Prostate gland (tissue), 2 donors: Measurements from ENCODE around the gene BCL2L1. TPM values are rescaled to one million over a fixed set of nuclear protein-coding genes. Genes with fewer than 3 reads are reported as not detected.

Experiments
- DNase-seq: peaks from one replicate; pipeline ENCODE4 v3.0.0-alpha.2; 2019; ENCODE audit warnings: low spot score
- H3K27ac ChIP-seq, 2 donors: fragments of 200-600 bp; sonication (generic); 2 replicates each; pipeline ENCODE4 v1.5.1; 2017 to 2019
- H3K27me3 ChIP-seq: fragments of 200-600 bp; sonication (generic); replicated peaks from 2 replicates; pipeline ENCODE4 v1.5.1; 2019; ENCODE audit not compliant: insufficient read depth
- H3K36me3 ChIP-seq, 2 donors: fragments of 200-600 bp; sonication (generic); 1 replicate in 1 of 2; 2 replicates in 1 of 2; pipeline versions ENCODE4 v1.5.1 to v1.8.1; 2017 to 2019
- H3K4me1 ChIP-seq: fragments of 200-600 bp; sonication (generic); replicated peaks from 2 replicates; pipeline ENCODE4 v1.5.1; 2019
- H3K4me3 ChIP-seq, 2 donors: fragments of 200-600 bp; sonication (generic); 2 replicates each; pipeline ENCODE4 v1.5.1; 2017 to 2019
- H3K9me3 ChIP-seq: fragments of 200-600 bp; sonication (generic); 2 replicates; pipeline ENCODE4 v1.5.1; 2017
- CTCF ChIP-seq, 4 experiments: fragments of 200-600 bp in 2 of 4; fragments of 450-650 bp in 2 of 4; sonication (generic) in 2 of 4; IDR thresholded peaks; 1 replicate in 3 of 4; 2 replicates in 1 of 4; pipeline ENCODE4 v1.5.1; 2016 to 2019; ENCODE audit warnings: antibody characterized with exemption in 4 of 4, mild to moderate bottlenecking in 2 of 4, moderate library complexity in 2 of 4
- POLR2A ChIP-seq: fragments of 450-650 bp; IDR thresholded peaks from one replicate; pipeline ENCODE4 v1.6.1; 2016; ENCODE audit warnings: antibody characterized with exemption, mild to moderate bottlenecking
- POLR2AphosphoS5 ChIP-seq: sonication (generic); formaldehyde crosslinking; IDR thresholded peaks from one replicate; pipeline ENCODE4 v1.6.1; 2017; ENCODE audit warnings: antibody characterized with exemption
- WGBS: methylation state at CpG from one replicate; pipeline ENCODE4 v1.1.5; 2018; 5-methylcytosine and 5-hydroxymethylcytosine counted together
- intact Hi-C: fragments of 100-400 bp; cut with DNase I; formaldehyde crosslinking; loops from one replicate; pipeline ENCODE4 v1.14.2; 2022
- total RNA-seq, 2 donors: library from RNA; depleted of rRNA; stranded (reverse); fragments of >200 nt; gene quantifications; one replicate each; pipeline ENCODE4 v1.1.0, GENCODE V29; 2016

BCL2L1 gene
- total RNA-seq, 2 donors from 2014 or later, result 127 to 155 TPM

GRCh38 chr20:31698243-31698802 lies 24.3 kb downstream of the BCL2L1 start:
- intact Hi-C loops, result no loop called here
- no peaks in the 10 kb centered on the region for H3K27me3 ChIP-seq
- no peak for DNase-seq
- no peak overlapping the region for H3K4me3 ChIP-seq
- H3K36me3 ChIP-seq, result no peaks in the 10 kb centered on the region
- peaks cover 13% of the 10 kb centered on the region for H3K4me1 ChIP-seq
- peak overlapping the region; percentile 71 to 81 for H3K27ac ChIP-seq
- no peak for TF ChIP-seq CTCF (IDR thresholded peaks at IDR 0.05)
- TF ChIP-seq POLR2A, result no peak
- H3K9me3 ChIP-seq, result no peaks in the 10 kb centered on the region
- WGBS, result 92% methylated on average over 8 of the region's 8 CpGs

- DNase-seq, result no peak
- 91% methylated on average over 12 of the region's 12 CpGs for WGBS
- Histone ChIP-seq H3K36me3 (no peaks in the 10 kb centered on the region), H3K27me3 (no peaks in the 10 kb centered on the region), H3K4me1 (peaks cover 13% of the 10 kb centered on the region), H3K4me3 (no peak overlapping the region), H3K27ac (peak overlapping the region in 1 of 2 donors; percentile 2), H3K9me3 (no peaks in the 10 kb centered on the region)
- intact Hi-C loops, result no loop called here
- no peak for TF ChIP-seq POLR2A
- TF ChIP-seq CTCF (IDR thresholded peaks at IDR 0.05), result no peak
- no peak for TF ChIP-seq POLR2AphosphoS5
Measured at GRCh38 chr20:31695849-31696804, 26.5 kb downstream of the BCL2L1 start.

GRCh38 chr20:31694842-31695593 lies 27.6 kb downstream of the BCL2L1 start:
- no peaks in the 10 kb centered on the region for H3K27me3 ChIP-seq
- no peak for TF ChIP-seq POLR2AphosphoS5
- peak overlapping the region in 1 of 2 donors; percentile 2 for H3K27ac ChIP-seq
- peaks cover 13% of the 10 kb centered on the region for H3K4me1 ChIP-seq
- no peaks in the 10 kb centered on the region for H3K36me3 ChIP-seq
- intact Hi-C loops, result no loop called here
- WGBS, result 82% methylated on average over 5 of the region's 5 CpGs
- no peak for DNase-seq
- H3K4me3 ChIP-seq, result no peak overlapping the region
- no peaks in the 10 kb centered on the region for H3K9me3 ChIP-seq

GRCh38 chr20:31693987-31694661 lies 28.5 kb downstream of the BCL2L1 start:
- no peaks in the 10 kb centered on the region for H3K27me3 ChIP-seq
- WGBS, result 76% methylated on average over 4 of the region's 4 CpGs
- intact Hi-C loops, result no loop called here
- DNase-seq, result no peak
- peak overlapping the region in 1 of 2 donors; percentile 2 for H3K27ac ChIP-seq
- no peak for TF ChIP-seq POLR2A
- no peak for TF ChIP-seq CTCF (IDR thresholded peaks at IDR 0.05)
- no peak for TF ChIP-seq POLR2AphosphoS5
- H3K4me1 ChIP-seq, result peaks cover 7% of the 10 kb centered on the region
- no peaks in the 10 kb centered on the region for H3K9me3 ChIP-seq
- no peak overlapping the region for H3K4me3 ChIP-seq
- no peaks in the 10 kb centered on the region for H3K36me3 ChIP-seq

GRCh38 chr20:31693402-31693801 lies 29.3 kb downstream of the BCL2L1 start:
- Histone ChIP-seq H3K27me3 (no peaks in the 10 kb centered on the region), H3K4me1 (peaks cover 7% of the 10 kb centered on the region), H3K27ac (no peak overlapping the region), H3K36me3 (no peaks in the 10 kb centered on the region), H3K9me3 (no peaks in the 10 kb centered on the region), H3K4me3 (no peak overlapping the region)
- DNase-seq, result no peak
- intact Hi-C loops, result no loop called here
- TF ChIP-seq POLR2AphosphoS5, result no peak
- TF ChIP-seq POLR2A, result no peak
- no peak for TF ChIP-seq CTCF (IDR thresholded peaks at IDR 0.05)
- WGBS, result 89% methylated on average over 6 of the region's 6 CpGs
